Loucy (cell line): ENCODE data around the gene IGSF21.

Experiments used
- H2AFZ ChIP-seq: fragments of 200-600 bp; sonication (generic); 2 replicates; pipeline ENCODE4 v1.6.0; 2016; ENCODE audit warnings: antibody characterized with exemption, mild to moderate bottlenecking, low read length, moderate library complexity
- H3F3A ChIP-seq: fragments of 200-600 bp; 2 replicates; pipeline ENCODE4 v1.6.0; 2016; ENCODE audit warnings: antibody characterized with exemption, low read depth, mild to moderate bottlenecking
- H3K27me3 ChIP-seq: fragments of 200-600 bp; sonication (generic); 2 replicates; pipeline ENCODE4 v1.6.1; 2014; ENCODE audit warnings: low read length, mild to moderate bottlenecking; ENCODE audit not compliant: insufficient read depth, poor library complexity, severe bottlenecking
- H3K36me3 ChIP-seq: fragments of 200-600 bp; sonication (generic); 2 replicates; pipeline ENCODE4 v1.6.1; 2016; ENCODE audit warnings: low read length; ENCODE audit not compliant: insufficient read depth
- H3K4me1 ChIP-seq: fragments of 200-600 bp; sonication (generic); 2 replicates; pipeline ENCODE4 v1.5.1; 2014; ENCODE audit warnings: low read length, mild to moderate bottlenecking; ENCODE audit not compliant: insufficient read depth, poor library complexity, severe bottlenecking
- H3K4me2 ChIP-seq: fragments of 200-600 bp; sonication (generic); 2 replicates; pipeline ENCODE4 v1.6.0; 2014; ENCODE audit warnings: antibody characterized with exemption, low read length, low read depth, mild to moderate bottlenecking; ENCODE audit not compliant: poor library complexity, severe bottlenecking
- H3K4me3 ChIP-seq: fragments of 200-600 bp; sonication (generic); 2 replicates; pipeline ENCODE4 v1.5.1; 2014; ENCODE audit warnings: low read length, mild to moderate bottlenecking, mixed read lengths; ENCODE audit not compliant: poor library complexity, severe bottlenecking
- H3K79me2 ChIP-seq: fragments of 200-600 bp; sonication (generic); 2 replicates; pipeline ENCODE4 v1.6.1; 2014; ENCODE audit warnings: low read length; ENCODE audit not compliant: insufficient read depth
- H3K9ac ChIP-seq: fragments of 200-600 bp; sonication (generic); 2 replicates; pipeline ENCODE4 v1.6.0; 2014; ENCODE audit warnings: mild to moderate bottlenecking, low read depth, low read length, moderate library complexity; ENCODE audit not compliant: poor library complexity, severe bottlenecking
- H3K9me2 ChIP-seq: fragments of 200-600 bp; sonication (generic); replicated peaks from 2 replicates; pipeline ENCODE4 v1.6.1; 2016; ENCODE audit warnings: low read depth, low read length, mixed read lengths
- H3K9me3 ChIP-seq: fragments of 200-600 bp; sonication (generic); 2 replicates; pipeline ENCODE4 v1.6.1; 2014; ENCODE audit warnings: mild to moderate bottlenecking, antibody characterized with exemption, low read length, low read depth; ENCODE audit not compliant: insufficient read depth
- H4K20me1 ChIP-seq: fragments of 200-600 bp; sonication (generic); 2 replicates; pipeline ENCODE4 v1.6.0; 2014; ENCODE audit warnings: antibody characterized with exemption, low read length, mild to moderate bottlenecking; ENCODE audit not compliant: insufficient read depth, poor library complexity, severe bottlenecking
- CTCF ChIP-seq: fragments of 200-600 bp; sonication (generic); conservative IDR thresholded peaks from 2 replicates; pipeline ENCODE4 v1.5.1; 2014; ENCODE audit warnings: mild to moderate bottlenecking, antibody characterized with exemption, low read length
- EZH2phosphoT487 ChIP-seq: fragments of 200-600 bp; IDR thresholded peaks from 2 replicates; pipeline ENCODE4 v1.6.1; 2018; ENCODE audit warnings: antibody characterized with exemption, mild to moderate bottlenecking, moderate library complexity, borderline replicate concordance

The IGSF21 gene

GRCh38 chr1:18204575-18204974 lies 97.0 kb downstream of the IGSF21 start:
- no peaks in the 10 kb centered on the region; the same call in 1 of the 2 replicates for H3K9me3 ChIP-seq
- TF ChIP-seq EZH2phosphoT487 = no peak
- no peak for TF ChIP-seq CTCF
- no peak overlapping the region for H3K9ac ChIP-seq
- H4K20me1 ChIP-seq = no peaks in the 10 kb centered on the region
- no peak overlapping the region for H2AFZ ChIP-seq
- H3K4me3 ChIP-seq = no peak overlapping the region
- no peaks in the 10 kb centered on the region for H3K9me2 ChIP-seq
- no peaks in the 10 kb centered on the region for H3K27me3 ChIP-seq
- H3K4me1 ChIP-seq = no peaks in the 10 kb centered on the region
- H3K36me3 ChIP-seq = no peaks in the 10 kb centered on the region
- no peaks in the 10 kb centered on the region for H3K79me2 ChIP-seq
- no peak overlapping the region for H3K4me2 ChIP-seq
- H3F3A ChIP-seq = no peaks in the 10 kb centered on the region

GRCh38 chr1:18205319-18205718 lies 97.7 kb downstream of the IGSF21 start:
- H3K4me3 ChIP-seq = no peak overlapping the region
- H3K4me2 ChIP-seq = no peak overlapping the region
- no peaks in the 10 kb centered on the region for H3K9me2 ChIP-seq
- no peak for TF ChIP-seq EZH2phosphoT487
- no peak for TF ChIP-seq CTCF
- no peaks in the 10 kb centered on the region for H3F3A ChIP-seq
- no peaks in the 10 kb centered on the region for H3K36me3 ChIP-seq
- no peaks in the 10 kb centered on the region for H3K9me3 ChIP-seq
- no peak overlapping the region for H2AFZ ChIP-seq
- no peaks in the 10 kb centered on the region for H3K27me3 ChIP-seq
- no peaks in the 10 kb centered on the region for H4K20me1 ChIP-seq
- H3K9ac ChIP-seq = no peak overlapping the region
- no peaks in the 10 kb centered on the region for H3K79me2 ChIP-seq
- no peaks in the 10 kb centered on the region for H3K4me1 ChIP-seq

GRCh38 chr1:18211764-18212163 lies 104.2 kb downstream of the IGSF21 start:
- Histone ChIP-seq H3K9me3 (no peaks in the 10 kb centered on the region), H4K20me1 (no peaks in the 10 kb centered on the region), H3K79me2 (no peaks in the 10 kb centered on the region), H3K4me3 (no peak overlapping the region), H3K4me2 (no peak overlapping the region), H3K9ac (no peak overlapping the region), H3K27me3 (no peaks in the 10 kb centered on the region), H3K36me3 (no peaks in the 10 kb centered on the region), H3F3A (no peaks in the 10 kb centered on the region), H2AFZ (no peak overlapping the region), H3K9me2 (no peaks in the 10 kb centered on the region), H3K4me1 (no peaks in the 10 kb centered on the region)
- TF ChIP-seq EZH2phosphoT487 = no peak

- Histone ChIP-seq H3K36me3 (no peaks in the 10 kb centered on the region), H3K4me1 (no peaks in the 10 kb centered on the region), H4K20me1 (no peaks in the 10 kb centered on the region), H3K9me2 (no peaks in the 10 kb centered on the region), H3K9ac (no peak overlapping the region), H2AFZ (no peak overlapping the region), H3K27me3 (no peaks in the 10 kb centered on the region), H3K79me2 (no peaks in the 10 kb centered on the region), H3K4me2 (no peak overlapping the region), H3K9me3 (no peaks in the 10 kb centered on the region), H3F3A (no peaks in the 10 kb centered on the region), H3K4me3 (no peak overlapping the region)
- no peak for TF ChIP-seq EZH2phosphoT487
- peak; percentile 45 for TF ChIP-seq CTCF
Observed at GRCh38 chr1:18217398-18218043, 109.9 kb downstream of the IGSF21 start.
